ENCODE measurements around the gene AUTS2.

Gene AUTS2

DNA sequence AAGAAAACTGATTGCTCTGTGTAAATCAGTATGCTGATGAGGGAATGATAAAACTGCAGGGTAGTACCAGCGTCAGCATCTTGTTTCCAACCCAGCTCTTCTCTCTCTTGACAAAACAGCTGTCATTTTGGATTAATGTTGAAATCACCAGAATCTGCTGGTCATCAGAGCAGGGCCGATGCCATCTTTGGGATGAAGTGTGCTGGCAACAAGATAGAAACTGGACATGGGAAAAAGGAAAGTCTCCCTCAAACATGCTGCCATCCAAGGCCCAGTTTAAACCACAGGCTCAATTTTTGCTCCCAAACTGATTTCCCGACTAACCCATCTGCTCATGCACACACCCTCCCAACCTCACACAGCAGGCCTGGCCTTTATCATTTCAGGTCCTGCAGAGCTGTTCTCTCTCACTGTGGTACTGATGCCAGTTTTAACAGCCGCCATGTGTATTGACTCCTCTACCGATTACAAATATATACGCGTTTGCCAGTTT, 285.2 kb downstream of the AUTS2 start:
- Histone ChIP-seq H3K9me3 (ENCODE audit: insufficient read depth, low read depth, low read length) (no peaks in the 10 kb centered on the region), H3K9ac (ENCODE audit: low read depth, low read length, poor library complexity, severe bottlenecking) (no peak overlapping the region), H3K27me3 (ENCODE audit: insufficient read depth, low read length, poor library complexity, severe bottlenecking) (no peaks in the 10 kb centered on the region), H3K4me2 (ENCODE audit: low read depth, low read length, poor library complexity, severe bottlenecking) (no peak overlapping the region), H2AFZ (ENCODE audit: low read length) (no peak overlapping the region), H3K36me3 (ENCODE audit: insufficient read depth, low read length) (no peaks in the 10 kb centered on the region), H3K9me2 (replicated peaks; ENCODE audit: low read depth, low read length) (no peaks in the 10 kb centered on the region), H3K79me2 (ENCODE audit: insufficient read depth, low read length) (peaks cover 45% of the 10 kb centered on the region), H3K4me3 (ENCODE audit: low read length, poor library complexity, severe bottlenecking) (no peak overlapping the region), H3K4me1 (ENCODE audit: insufficient read depth, low read length, poor library complexity, severe bottlenecking) (peaks cover 18% of the 10 kb centered on the region), H3F3A (ENCODE audit: low read depth) (no peaks in the 10 kb centered on the region), H4K20me1 (ENCODE audit: insufficient read depth, low read length, poor library complexity, severe bottlenecking) (peaks cover 4% of the 10 kb centered on the region)
- TF ChIP-seq EZH2phosphoT487 (IDR thresholded peaks at IDR 0.05; ENCODE audit: borderline replicate concordance): no peak
- TF ChIP-seq, protein P1, sequence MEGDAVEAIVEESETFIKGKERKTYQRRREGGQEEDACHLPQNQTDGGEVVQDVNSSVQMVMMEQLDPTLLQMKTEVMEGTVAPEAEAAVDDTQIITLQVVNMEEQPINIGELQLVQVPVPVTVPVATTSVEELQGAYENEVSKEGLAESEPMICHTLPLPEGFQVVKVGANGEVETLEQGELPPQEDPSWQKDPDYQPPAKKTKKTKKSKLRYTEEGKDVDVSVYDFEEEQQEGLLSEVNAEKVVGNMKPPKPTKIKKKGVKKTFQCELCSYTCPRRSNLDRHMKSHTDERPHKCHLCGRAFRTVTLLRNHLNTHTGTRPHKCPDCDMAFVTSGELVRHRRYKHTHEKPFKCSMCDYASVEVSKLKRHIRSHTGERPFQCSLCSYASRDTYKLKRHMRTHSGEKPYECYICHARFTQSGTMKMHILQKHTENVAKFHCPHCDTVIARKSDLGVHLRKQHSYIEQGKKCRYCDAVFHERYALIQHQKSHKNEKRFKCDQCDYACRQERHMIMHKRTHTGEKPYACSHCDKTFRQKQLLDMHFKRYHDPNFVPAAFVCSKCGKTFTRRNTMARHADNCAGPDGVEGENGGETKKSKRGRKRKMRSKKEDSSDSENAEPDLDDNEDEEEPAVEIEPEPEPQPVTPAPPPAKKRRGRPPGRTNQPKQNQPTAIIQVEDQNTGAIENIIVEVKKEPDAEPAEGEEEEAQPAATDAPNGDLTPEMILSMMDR (conservative IDR thresholded peaks at IDR 0.05; ENCODE audit: low read length): no peak

DNA sequence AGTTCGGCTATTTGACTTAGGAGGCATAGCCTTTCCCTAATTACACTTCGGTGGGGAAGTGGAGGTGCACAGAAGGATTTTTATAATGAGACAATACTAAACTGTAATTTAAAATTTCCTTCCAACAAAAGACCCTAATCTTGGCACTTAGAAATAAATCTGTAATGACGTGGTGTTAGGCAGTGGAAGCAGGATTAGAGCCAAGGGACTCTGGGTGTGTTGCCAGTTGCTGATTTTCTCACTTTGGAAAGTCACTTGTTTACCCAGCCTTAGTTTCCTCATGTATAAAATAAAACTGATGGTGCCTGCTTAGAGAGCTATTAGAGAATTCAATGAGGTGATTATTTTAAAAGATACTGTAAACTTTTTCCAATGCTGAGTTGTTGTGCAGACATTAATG, 287.2 kb downstream of the AUTS2 start:
- Histone ChIP-seq H3K4me2 (ENCODE audit: low read depth, low read length, poor library complexity, severe bottlenecking) (no peak overlapping the region), H3K79me2 (ENCODE audit: insufficient read depth, low read length) (peaks cover 53% of the 10 kb centered on the region), H4K20me1 (ENCODE audit: insufficient read depth, low read length, poor library complexity, severe bottlenecking) (peaks cover 7% of the 10 kb centered on the region), H3K27me3 (ENCODE audit: insufficient read depth, low read length, poor library complexity, severe bottlenecking) (no peaks in the 10 kb centered on the region), H3K9ac (ENCODE audit: low read depth, low read length, poor library complexity, severe bottlenecking) (no peak overlapping the region), H3K4me1 (ENCODE audit: insufficient read depth, low read length, poor library complexity, severe bottlenecking) (peaks cover 12% of the 10 kb centered on the region), H3K36me3 (ENCODE audit: insufficient read depth, low read length) (no peaks in the 10 kb centered on the region), H3K4me3 (ENCODE audit: low read length, poor library complexity, severe bottlenecking) (no peak overlapping the region), H3K9me2 (replicated peaks; ENCODE audit: low read depth, low read length) (no peaks in the 10 kb centered on the region), H3F3A (ENCODE audit: low read depth) (no peaks in the 10 kb centered on the region), H3K9me3 (ENCODE audit: insufficient read depth, low read depth, low read length) (no peaks in the 10 kb centered on the region), H2AFZ (ENCODE audit: low read length) (no peak overlapping the region)
- no peak for TF ChIP-seq EZH2phosphoT487 (IDR thresholded peaks at IDR 0.05; ENCODE audit: borderline replicate concordance)
- TF ChIP-seq, protein P1 (conservative IDR thresholded peaks at IDR 0.05; ENCODE audit: low read length): no peak

DNA sequence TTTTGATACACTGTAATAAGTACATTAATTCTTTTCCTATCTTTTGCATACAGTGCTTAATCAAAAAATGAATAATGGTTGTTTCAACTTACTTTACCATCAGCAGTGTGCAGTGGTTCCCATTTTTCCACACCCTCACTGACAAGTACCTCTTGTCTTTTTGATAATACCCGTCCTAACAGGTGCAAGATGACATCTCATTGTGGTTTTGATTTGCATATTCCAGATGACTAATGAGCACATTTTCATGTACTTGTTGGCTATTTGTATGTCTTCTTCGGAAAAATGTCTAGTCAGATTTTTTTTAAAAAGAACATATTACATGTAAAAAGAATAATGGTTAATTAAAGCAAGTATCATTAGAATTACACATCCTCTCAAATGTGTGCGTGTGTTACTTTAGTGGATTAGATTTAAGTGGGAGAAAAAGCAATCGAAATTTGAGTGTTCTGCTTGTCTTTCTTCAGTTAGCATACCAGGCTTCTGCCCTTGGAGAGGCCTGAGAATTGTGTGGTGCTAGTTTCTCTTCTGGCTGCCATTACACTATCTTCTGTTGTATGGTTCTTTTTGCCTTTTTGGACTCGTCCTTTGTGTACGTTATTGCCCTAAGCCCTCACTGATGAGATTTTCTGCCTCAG, 291.2 kb downstream of the AUTS2 start:
- no peaks in the 10 kb centered on the region for H3K9me3 ChIP-seq (ENCODE audit: insufficient read depth, low read depth, low read length)
- H2AFZ ChIP-seq (ENCODE audit: low read length): no peak overlapping the region
- TF ChIP-seq, protein P1 (conservative IDR thresholded peaks at IDR 0.05; ENCODE audit: low read length): no peak
- TF ChIP-seq EZH2phosphoT487 (IDR thresholded peaks at IDR 0.05; ENCODE audit: borderline replicate concordance): no peak
- peaks cover 49% of the 10 kb centered on the region for H3K79me2 ChIP-seq (ENCODE audit: insufficient read depth, low read length)
- H3K4me3 ChIP-seq (ENCODE audit: low read length, poor library complexity, severe bottlenecking): no peak overlapping the region
- H3K4me1 ChIP-seq (ENCODE audit: insufficient read depth, low read length, poor library complexity, severe bottlenecking): no peaks in the 10 kb centered on the region
- H3K4me2 ChIP-seq (ENCODE audit: low read depth, low read length, poor library complexity, severe bottlenecking): no peak overlapping the region
- H3K9me2 ChIP-seq (replicated peaks; ENCODE audit: low read depth, low read length): no peaks in the 10 kb centered on the region
- H3K36me3 ChIP-seq (ENCODE audit: insufficient read depth, low read length): no peaks in the 10 kb centered on the region
- H4K20me1 ChIP-seq (ENCODE audit: insufficient read depth, low read length, poor library complexity, severe bottlenecking): peaks cover 14% of the 10 kb centered on the region
- H3K27me3 ChIP-seq (ENCODE audit: insufficient read depth, low read length, poor library complexity, severe bottlenecking): no peaks in the 10 kb centered on the region
- H3F3A ChIP-seq (ENCODE audit: low read depth): no peaks in the 10 kb centered on the region
- no peak overlapping the region for H3K9ac ChIP-seq (ENCODE audit: low read depth, low read length, poor library complexity, severe bottlenecking)
